ENCODE data around the gene TOP2B.

TOP2B gene, protein sequence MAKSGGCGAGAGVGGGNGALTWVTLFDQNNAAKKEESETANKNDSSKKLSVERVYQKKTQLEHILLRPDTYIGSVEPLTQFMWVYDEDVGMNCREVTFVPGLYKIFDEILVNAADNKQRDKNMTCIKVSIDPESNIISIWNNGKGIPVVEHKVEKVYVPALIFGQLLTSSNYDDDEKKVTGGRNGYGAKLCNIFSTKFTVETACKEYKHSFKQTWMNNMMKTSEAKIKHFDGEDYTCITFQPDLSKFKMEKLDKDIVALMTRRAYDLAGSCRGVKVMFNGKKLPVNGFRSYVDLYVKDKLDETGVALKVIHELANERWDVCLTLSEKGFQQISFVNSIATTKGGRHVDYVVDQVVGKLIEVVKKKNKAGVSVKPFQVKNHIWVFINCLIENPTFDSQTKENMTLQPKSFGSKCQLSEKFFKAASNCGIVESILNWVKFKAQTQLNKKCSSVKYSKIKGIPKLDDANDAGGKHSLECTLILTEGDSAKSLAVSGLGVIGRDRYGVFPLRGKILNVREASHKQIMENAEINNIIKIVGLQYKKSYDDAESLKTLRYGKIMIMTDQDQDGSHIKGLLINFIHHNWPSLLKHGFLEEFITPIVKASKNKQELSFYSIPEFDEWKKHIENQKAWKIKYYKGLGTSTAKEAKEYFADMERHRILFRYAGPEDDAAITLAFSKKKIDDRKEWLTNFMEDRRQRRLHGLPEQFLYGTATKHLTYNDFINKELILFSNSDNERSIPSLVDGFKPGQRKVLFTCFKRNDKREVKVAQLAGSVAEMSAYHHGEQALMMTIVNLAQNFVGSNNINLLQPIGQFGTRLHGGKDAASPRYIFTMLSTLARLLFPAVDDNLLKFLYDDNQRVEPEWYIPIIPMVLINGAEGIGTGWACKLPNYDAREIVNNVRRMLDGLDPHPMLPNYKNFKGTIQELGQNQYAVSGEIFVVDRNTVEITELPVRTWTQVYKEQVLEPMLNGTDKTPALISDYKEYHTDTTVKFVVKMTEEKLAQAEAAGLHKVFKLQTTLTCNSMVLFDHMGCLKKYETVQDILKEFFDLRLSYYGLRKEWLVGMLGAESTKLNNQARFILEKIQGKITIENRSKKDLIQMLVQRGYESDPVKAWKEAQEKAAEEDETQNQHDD (N-terminal part only)

DNA sequence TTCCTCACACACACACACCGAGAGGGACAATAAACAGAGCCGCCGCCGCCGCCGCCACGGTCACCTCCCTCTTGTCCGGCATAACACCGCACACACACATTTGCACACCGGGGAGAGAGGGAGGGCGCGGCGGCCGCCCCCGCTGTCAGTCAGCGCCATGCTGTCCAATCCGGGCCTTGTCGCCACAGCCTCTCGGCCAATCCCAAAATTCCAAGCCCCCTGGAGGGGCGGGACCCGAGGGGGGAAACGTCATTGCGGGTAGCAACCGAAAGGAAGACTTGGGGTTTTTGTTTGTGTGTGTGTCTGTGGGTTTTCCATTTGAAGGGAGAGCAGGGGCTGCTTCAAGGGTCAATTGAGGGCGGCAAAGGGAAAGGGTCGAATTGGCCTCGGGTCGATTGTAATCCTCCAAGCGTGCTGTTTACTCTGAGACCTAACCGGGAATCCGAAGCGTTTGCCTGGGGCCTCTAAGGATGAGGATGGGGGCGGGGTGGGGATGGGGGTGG, at the start of gene TOP2B:
TSS of gene TOP2B (minus strand) at position 96 of the 503 bp plus-strand sequence. CDS start 610 bp downstream, outside the sequence.
- POLR2A ChIA-PET: no interaction called here
- TF ChIP-seq ELF4 (IDR thresholded peaks at IDR 0.05): no peak
- TF ChIP-seq, protein P1, sequence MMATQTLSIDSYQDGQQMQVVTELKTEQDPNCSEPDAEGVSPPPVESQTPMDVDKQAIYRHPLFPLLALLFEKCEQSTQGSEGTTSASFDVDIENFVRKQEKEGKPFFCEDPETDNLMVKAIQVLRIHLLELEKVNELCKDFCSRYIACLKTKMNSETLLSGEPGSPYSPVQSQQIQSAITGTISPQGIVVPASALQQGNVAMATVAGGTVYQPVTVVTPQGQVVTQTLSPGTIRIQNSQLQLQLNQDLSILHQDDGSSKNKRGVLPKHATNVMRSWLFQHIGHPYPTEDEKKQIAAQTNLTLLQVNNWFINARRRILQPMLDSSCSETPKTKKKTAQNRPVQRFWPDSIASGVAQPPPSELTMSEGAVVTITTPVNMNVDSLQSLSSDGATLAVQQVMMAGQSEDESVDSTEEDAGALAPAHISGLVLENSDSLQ (IDR thresholded peaks at IDR 0.05): peak; percentile 99
- peak; percentile 9; the same call in 1 of the 2 replicates for TF ChIP-seq FOXM1 (IDR thresholded peaks at IDR 0.05; ENCODE audit: borderline replicate concordance)
- TF ChIP-seq BHLHE40 (IDR thresholded peaks at IDR 0.05; ENCODE audit: borderline replicate concordance): peak; percentile 60; the same call in 1 of the 2 replicates
- CTCF ChIA-PET: no interaction called here
- peak; percentile 94 for DNase-seq (ENCODE audit: extremely low spot score)

DNA sequence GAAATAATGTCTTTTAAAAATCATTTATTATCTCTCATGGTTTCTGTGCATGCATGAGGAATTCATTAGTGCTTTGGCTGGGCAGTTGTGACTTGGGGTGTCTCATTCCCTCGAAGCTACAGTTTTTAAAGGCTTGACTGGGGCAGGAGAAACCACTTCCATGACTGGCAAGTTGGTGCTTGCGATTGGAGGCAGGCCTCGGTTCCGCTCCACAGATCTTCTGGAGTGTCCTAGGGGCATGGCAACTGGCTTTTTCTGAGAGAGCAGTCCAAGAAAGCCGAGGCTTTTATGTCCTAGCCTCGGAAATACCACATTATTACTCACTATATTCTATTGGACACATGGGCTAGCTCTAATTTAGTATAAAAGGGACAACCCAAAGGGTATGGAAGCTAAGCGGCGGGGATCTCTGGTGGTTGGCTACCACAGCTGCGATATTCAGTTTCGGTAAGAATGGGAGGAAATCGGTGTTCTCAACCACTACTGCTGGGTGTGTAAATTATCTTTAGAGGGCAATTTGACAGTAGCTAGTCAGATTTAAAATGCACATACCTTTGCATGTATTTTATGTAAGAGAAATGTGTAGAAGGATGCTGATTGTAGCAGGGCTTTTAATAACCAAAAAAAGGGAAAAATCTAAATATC, 48.8 kb upstream of the TOP2B start:
- TF ChIP-seq FOXK2 (IDR thresholded peaks at IDR 0.05) (no peak), SUZ12 (IDR thresholded peaks at IDR 0.05) (no peak), FOXM1 (IDR thresholded peaks at IDR 0.05; ENCODE audit: borderline replicate concordance) (no peak), LEF1 (IDR thresholded peaks at IDR 0.05; ENCODE audit: borderline replicate concordance) (no peak), ZNF384 (IDR thresholded peaks at IDR 0.05) (no peak), NFRKB (IDR thresholded peaks at IDR 0.05) (no peak), BHLHE40 (IDR thresholded peaks at IDR 0.05; ENCODE audit: borderline replicate concordance) (no peak), ARNT (IDR thresholded peaks at IDR 0.05) (no peak), HDGF (IDR thresholded peaks at IDR 0.05; ENCODE audit: borderline replicate concordance) (no peak), ELF4 (IDR thresholded peaks at IDR 0.05) (no peak), TARDBP (IDR thresholded peaks at IDR 0.05) (no peak)
- POLR2A ChIA-PET: interaction anchor here (0.6 kb wide), 1 partner anchor 75 kb away, joined by 3 read pairs; no protein-coding TSS in a partner anchor
- CTCF ChIA-PET: no interaction called here
- no peak for DNase-seq (ENCODE audit: extremely low spot score)

DNA sequence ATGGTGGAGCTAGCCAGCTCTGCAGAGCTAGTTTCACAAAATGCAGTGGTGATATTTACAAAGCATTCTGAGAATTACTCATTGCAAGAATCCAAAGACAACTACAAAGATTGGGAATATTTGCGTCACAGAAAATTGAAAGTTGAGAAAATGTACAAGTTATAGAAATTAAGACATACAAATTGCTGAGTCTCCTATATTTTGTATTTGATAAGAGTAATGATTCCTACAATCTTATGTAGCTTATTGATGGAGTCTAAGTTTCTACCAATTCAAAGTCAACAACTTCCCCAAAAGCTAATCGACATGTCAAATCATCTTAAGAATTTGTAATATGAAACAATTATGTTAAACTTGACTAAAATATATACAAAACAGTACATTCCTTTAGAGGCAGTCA, 46.4 kb upstream of the TOP2B start:
- TF ChIP-seq HDGF (IDR thresholded peaks at IDR 0.05; ENCODE audit: borderline replicate concordance) (no peak), LEF1 (IDR thresholded peaks at IDR 0.05; ENCODE audit: borderline replicate concordance) (no peak), TARDBP (IDR thresholded peaks at IDR 0.05) (no peak), L3MBTL2 (conservative IDR thresholded peaks at IDR 0.05) (no peak), ZNF384 (IDR thresholded peaks at IDR 0.05) (no peak), SP1 (IDR thresholded peaks at IDR 0.05) (no peak), FOXK2 (IDR thresholded peaks at IDR 0.05) (no peak), BHLHE40 (IDR thresholded peaks at IDR 0.05; ENCODE audit: borderline replicate concordance) (no peak)
- no peak for DNase-seq (ENCODE audit: extremely low spot score)
- ChIA-PET POLR2A (no interaction called here), CTCF (no interaction called here)

DNA sequence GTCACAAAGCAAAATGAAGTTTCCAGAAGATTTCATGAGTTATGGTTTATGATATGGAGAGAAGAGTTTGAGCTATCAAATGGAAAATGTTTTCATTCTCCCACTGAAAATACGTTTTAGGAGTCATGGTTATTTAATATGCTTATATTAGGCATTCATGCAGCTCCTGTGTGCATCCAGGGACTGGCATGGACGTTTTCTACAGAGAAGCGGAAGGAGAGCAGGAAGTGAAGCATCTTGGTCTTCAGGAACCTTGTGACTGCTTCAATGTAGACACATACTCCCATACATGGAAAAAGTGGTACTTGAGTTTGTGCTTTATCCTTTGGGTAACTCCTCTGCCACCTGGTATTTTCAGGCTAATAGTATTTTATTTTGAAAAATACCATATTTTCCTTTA, 43.3 kb upstream of the TOP2B start:
- TF ChIP-seq SP1 (IDR thresholded peaks at IDR 0.05): no peak
- TF ChIP-seq LEF1 (IDR thresholded peaks at IDR 0.05; ENCODE audit: borderline replicate concordance): no peak
- no peak for TF ChIP-seq FOXK2 (IDR thresholded peaks at IDR 0.05)
- no peak for TF ChIP-seq CTBP1 (IDR thresholded peaks at IDR 0.05; ENCODE audit: borderline replicate concordance)
- TF ChIP-seq, protein P1 (IDR thresholded peaks at IDR 0.05): no peak
- TF ChIP-seq NFRKB (IDR thresholded peaks at IDR 0.05): no peak
- TF ChIP-seq FOXM1 (IDR thresholded peaks at IDR 0.05; ENCODE audit: borderline replicate concordance): no peak
- TF ChIP-seq HDGF (IDR thresholded peaks at IDR 0.05; ENCODE audit: borderline replicate concordance): no peak
- no peak for TF ChIP-seq ELF4 (IDR thresholded peaks at IDR 0.05)
- TF ChIP-seq ZNF384 (IDR thresholded peaks at IDR 0.05): no peak
- no peak for TF ChIP-seq FOXA1 (IDR thresholded peaks at IDR 0.05)
- TF ChIP-seq TARDBP (IDR thresholded peaks at IDR 0.05): no peak
- TF ChIP-seq ARNT (IDR thresholded peaks at IDR 0.05): no peak
- TF ChIP-seq SUZ12 (IDR thresholded peaks at IDR 0.05): no peak
- TF ChIP-seq L3MBTL2 (conservative IDR thresholded peaks at IDR 0.05): no peak
- TF ChIP-seq BHLHE40 (IDR thresholded peaks at IDR 0.05; ENCODE audit: borderline replicate concordance): no peak
- ChIA-PET CTCF (no interaction called here), POLR2A (no interaction called here)
- no peak for DNase-seq (ENCODE audit: extremely low spot score)

DNA sequence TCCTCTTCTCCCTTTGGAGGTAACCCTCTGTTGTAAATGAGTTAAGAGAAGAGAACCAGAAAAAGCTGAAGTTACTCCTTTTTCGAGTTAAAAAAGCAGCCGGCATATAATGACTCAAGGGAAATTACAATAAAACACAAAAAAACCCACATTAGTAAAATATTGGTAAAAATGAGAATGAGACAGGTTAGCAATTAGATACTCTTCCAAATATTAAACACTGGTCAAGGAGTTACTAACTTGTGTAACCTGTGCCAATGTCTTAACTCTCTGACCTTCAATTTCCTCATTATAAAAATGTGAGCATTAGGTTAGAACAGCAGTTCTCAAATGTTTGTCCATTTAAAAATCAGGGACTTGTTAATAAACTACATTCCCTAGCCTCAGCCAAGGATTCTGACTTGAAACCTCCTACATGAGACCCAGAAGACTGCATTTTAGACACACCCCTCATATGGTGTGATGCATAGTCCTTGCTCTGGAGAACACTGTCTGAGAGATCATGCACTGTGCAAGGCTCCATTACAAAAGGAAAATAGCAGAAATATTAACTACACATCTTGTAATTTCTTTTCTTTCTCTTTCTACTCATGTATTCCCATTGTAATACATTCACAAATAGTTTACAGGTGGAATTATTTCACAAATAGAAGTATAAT, 42.7 kb upstream of the TOP2B start:
- CTCF ChIA-PET: no interaction called here

More for the DNA sequence above, 42.7 kb upstream of the TOP2B start:
- no peak for DNase-seq (ENCODE audit: extremely low spot score)
- POLR2A ChIA-PET: no interaction called here
- no peak for TF ChIP-seq L3MBTL2 (conservative IDR thresholded peaks at IDR 0.05)
- no peak for TF ChIP-seq ELF4 (IDR thresholded peaks at IDR 0.05)
- no peak for TF ChIP-seq ZNF384 (IDR thresholded peaks at IDR 0.05)
- no peak for TF ChIP-seq HDGF (IDR thresholded peaks at IDR 0.05; ENCODE audit: borderline replicate concordance)
- no peak for TF ChIP-seq NFRKB (IDR thresholded peaks at IDR 0.05)
- TF ChIP-seq FOXM1 (IDR thresholded peaks at IDR 0.05; ENCODE audit: borderline replicate concordance): no peak
- no peak for TF ChIP-seq SP1 (IDR thresholded peaks at IDR 0.05)
- no peak for TF ChIP-seq CTBP1 (IDR thresholded peaks at IDR 0.05; ENCODE audit: borderline replicate concordance)
- no peak for TF ChIP-seq FOXK2 (IDR thresholded peaks at IDR 0.05)
- TF ChIP-seq, protein P1 (IDR thresholded peaks at IDR 0.05): no peak
- no peak for TF ChIP-seq ARNT (IDR thresholded peaks at IDR 0.05)
- TF ChIP-seq SUZ12 (IDR thresholded peaks at IDR 0.05): no peak
- TF ChIP-seq TARDBP (IDR thresholded peaks at IDR 0.05): no peak
- TF ChIP-seq LEF1 (IDR thresholded peaks at IDR 0.05; ENCODE audit: borderline replicate concordance): no peak
- no peak for TF ChIP-seq BHLHE40 (IDR thresholded peaks at IDR 0.05; ENCODE audit: borderline replicate concordance)
- TF ChIP-seq FOXA1 (IDR thresholded peaks at IDR 0.05): no peak
